SW480 (cell line): ENCODE measurements around the gene DNAJC5.
"Not testable (repeated sequence)": the region's sequence is repeated elsewhere in the genome, so short reads cannot be mapped to it uniquely, and the experiment has no call there.

Source experiments
- DNase-seq: peaks from one replicate; pipeline ENCODE4 v3.0.0-alpha.2; 2016; ENCODE audit warnings: low spot score

DNAJC5 gene

DNA sequence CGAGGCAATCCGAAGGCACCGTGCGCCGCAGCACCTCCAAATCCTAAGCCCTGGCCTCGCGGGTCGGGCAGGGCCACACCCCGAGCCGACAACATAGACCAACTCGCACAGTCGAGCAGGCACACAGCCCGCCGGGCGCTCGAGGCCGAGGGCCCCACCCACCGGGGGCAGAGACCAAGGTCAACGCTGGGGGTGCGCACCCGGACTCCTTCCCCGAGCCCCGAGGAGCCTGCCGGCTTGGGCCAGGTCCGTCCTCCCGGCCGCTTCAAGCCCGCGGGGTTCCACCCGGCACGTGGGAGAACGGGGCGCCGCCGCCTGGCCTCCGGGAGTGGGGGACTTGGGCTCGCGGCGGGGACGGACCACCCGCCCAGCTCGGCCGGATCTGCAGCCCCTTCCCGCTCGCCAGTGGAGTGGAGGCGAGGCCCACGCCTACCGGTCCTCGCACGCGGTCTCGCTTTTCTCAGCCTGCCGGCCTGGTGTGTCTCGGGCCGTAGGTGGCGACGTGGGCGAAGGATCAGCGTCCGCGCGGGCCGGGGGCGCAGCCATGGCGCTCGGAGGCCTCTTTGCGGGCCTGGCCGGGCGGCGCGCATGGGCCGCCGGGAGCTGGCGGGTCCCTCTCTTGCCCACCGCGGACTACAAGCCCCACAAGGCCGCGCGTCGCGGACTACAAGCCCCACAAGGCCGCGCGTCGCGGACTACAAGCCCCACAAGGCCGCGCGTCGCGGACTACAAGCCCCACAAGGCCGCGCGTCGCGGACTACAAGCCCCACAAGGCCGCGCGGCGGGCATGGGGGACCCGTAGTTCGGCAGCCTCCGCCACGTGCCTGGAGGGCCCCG lies 61.1 kb downstream of the DNAJC5 start, which contains the start of gene UCKL1:
Gene UCKL1, minus strand, starts transcription at position 590 of the 837 bp plus-strand sequence. Its CDS starts 44 bp downstream, at position 546.
- DNase-seq = peak; percentile 92

DNA sequence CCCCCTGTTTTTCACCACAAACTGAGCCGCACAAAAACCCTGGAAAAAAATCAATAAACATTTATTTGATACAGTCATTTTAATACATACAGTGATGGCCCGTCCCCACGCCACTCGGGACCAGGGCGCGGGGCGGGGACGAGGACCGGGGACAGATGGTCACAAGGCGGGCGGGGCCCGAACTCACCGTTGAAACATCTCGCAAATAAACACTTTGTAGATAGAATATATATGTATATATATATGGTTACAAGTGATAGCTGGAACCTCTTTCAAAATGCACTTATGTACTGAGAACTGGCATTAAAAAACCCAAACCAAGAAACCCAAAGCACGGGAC lies 61.7 kb downstream of the DNAJC5 start:
- no peak for DNase-seq

DNA sequence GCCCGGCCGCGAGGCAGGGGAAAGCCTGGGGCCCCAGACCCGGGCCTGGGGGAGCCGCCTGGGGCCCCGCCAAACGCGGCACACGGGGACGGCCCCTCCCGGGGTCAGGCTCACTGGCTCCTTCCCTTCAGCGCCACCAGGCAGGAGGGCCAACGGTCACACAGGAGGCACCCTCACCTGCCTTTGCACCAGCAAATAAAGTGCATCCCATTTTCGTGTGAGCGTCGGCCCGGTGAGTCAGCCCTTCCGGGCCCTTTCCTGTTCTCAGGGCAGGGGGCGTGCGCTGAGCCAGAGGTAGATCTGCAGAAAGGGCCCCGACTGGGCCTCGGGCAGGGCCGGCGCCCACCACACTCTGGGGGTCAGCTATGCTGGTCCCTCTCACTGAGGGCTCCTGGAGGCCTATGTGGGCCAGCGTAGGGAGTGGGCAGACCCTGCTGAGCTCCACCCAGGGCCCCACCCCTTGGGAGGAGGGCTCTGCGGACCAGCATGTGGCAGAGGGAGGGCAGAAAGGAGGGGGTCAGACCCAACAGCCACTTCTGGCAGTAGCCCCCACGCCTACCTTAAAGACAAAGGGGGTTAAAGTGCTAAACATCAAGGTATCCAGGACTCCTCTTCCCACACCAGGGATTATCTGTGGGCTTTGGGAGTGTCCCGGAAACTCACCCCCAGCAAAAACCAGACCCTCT lies 62.2 kb downstream of the DNAJC5 start:
- DNase-seq = peak; percentile 97

DNA sequence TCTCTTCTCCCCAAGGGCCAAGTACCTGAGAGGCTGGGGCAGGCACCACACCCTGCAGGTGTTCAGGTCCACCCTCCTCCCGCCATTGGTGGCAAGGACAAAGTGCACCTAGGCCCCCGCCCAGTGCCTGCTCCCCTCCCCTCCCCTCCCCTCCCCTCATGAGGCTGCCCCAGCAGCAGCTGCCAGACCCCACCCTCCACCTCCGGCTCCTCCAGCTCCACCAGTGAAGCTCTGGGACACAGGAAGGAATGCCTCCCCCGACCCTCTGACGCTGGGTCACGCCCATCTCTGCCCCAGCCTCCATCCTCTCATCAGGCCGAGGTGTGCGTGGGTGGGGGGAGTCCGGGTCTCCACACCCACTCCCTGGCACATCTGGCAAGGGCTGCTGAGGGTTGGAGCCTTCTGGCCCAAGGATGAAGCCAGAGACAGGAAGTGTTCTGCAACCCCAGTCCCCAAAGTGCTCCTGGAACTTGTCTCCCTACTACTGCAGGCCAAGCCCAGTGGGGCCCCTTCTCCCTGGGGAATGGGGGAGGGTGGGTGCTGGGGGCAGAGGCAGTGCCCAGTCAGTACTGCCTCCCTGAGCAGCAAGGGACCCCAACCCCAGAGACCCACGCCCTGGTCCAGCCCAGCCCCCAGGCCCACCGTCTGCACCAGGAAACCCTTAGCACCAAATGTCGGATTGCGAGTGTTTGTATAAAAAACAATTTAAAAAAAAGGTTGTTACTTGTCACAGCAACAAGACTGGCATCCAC lies 62.9 kb downstream of the DNAJC5 start:
- no peak for DNase-seq

DNA sequence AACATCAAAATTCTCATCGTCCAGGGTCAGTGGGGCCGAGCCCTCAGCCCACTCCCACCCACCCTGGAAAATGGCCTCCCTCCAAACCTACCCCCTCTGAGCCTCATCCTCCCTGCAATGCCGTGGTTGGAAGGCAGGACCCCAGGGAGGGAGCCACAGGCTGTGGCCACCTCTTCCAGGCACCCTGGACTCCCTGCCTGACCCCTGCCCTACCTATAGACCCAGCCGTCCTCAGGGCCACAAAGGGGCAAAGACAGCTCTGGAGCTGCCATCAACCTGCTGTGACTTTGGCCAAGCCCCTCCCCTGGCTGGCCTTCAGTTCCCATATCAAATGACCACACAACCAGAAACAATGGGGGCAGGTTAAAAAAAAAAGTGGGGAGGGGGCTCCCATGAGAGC lies 63.5 kb downstream of the DNAJC5 start:
- no peak for DNase-seq

DNA sequence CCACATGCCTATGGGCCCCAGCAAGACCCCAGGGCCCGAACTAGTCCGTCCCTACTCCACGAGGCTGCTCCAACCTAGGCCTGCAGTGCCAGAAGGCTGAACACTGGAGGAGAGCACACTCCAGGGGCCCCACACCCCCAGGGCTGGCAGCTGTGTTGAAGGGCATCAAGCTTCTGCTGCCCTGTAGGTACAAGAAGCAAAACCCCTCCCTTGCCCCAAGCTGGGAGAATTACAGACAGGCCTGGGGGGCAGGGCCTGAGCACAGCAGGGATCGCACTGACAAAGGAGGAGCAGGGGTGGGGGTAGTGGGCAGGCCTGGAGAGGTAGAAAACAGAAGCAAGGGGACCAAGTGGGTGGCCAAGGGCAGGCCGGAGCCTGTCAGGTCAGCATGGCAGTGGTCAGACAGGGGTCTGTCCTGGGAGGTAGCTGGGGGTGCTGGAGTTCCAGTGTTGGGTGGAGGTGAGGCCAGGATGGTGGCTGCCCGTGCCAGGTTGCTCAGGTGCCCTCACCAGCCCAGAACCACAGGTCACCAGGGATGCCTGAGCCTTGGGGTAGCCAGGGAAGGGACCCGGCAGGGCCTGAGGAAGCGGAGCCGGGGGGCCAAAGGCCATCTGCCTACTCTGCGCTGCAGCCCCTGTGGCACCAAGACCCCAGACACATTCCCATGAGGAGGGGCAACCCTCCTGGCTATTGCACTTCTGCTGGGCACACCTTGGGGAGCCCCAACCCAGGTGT lies 64.2 kb downstream of the DNAJC5 start:
- no peak for DNase-seq

DNA sequence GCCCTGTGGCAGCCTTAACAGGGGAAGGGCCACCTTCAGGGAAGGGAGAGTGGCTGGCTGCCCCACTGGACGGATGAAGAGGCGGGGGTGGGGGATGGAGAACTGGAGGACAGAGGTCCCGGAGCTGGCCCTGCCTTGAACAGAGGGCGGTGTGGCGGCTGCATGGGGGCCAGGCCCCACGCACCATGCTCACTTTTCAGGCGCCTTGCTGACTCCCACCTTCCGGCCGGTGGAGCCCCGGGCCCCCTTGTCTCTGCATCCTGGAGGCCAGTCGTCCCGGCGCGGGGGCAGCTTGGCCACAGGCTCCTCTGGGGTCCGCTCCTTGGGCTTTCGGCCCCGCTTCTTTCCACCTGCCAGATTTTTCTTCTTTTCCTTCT lies 64.8 kb downstream of the DNAJC5 start:
- no peak for DNase-seq

DNA sequence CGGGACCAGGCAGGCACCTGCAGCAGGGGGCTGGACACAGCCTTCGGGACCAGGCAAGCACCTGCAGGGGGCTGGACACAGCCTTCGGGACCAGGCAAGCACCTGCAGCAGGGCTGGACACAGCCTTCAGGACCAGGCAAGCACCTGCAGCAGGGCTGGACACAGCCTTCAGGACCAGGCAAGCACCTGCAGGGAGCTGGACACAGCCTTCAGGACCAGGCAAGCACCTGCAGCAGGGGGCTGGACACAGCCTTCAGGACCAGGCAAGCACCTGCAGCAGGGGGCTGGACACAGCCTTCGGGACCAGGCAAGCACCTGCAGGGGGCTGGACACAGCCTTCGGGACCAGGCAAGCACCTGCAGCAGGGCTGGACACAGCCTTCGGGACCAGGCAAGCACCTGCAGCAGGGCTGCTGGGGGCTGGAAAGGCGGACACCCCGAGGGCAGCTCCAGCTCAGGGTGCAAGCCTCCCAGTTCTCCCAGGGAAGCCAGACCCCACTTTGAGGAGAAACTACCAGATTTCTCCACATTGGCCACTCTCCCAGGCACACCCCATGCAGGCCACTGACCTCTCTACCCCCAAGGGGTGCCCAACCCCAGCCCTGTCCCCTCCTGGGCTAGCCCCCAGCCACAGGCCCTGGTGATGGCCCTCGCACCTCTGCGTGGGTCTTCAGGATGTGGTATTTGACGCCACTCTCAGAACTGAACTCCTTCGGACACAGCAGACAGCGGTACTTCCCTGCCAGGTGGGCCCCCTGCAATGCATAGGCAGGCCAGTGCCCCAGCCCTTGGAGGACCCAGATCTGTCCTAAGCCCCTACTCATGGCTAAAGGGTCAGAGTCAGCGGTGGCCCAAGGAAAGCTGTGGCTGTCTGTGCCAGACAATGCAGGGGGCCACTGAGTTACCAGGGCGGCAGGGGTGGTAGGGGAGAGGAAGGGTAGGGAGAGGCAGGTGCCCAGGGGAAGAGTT lies 66.0 kb downstream of the DNAJC5 start:
- DNase-seq = not testable (repeated sequence)

DNA sequence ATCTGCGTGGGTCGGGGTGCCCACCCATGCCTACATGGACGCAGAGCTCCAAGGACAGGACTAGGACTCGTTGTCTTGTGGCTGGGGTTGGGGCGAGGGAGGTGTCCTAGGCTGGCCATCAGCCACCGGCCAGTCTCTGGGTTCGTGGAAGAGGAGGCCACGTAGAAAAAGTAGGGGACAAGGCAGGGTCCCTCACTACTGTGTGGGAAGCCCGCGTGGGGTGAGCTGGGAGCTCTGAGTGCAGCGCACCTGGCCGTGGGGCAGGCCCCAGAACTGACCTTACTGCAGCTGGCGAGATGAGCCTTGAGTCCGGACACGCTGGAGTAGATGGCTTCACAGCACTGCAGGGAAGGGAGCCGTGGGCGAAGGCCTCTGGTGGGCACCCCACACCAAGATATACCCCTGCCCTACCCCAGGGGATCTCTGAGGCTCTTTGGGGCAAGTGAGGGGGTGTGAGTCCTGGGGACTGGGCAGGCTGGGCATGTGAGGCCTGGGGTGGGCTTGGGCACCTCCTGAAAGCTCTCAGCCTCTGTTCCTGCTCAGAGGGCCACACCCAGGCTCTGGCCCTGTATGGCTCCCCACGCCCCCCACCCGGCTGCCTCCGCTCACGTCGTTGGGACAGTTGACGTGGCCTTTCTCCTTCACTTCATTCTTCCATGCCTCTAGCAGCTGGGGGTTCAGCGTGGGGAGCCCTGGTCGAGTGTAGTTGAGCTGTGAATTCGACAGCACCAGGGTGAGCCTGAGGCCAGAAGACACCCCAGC lies 66.9 kb downstream of the DNAJC5 start:
- no peak for DNase-seq

DNA sequence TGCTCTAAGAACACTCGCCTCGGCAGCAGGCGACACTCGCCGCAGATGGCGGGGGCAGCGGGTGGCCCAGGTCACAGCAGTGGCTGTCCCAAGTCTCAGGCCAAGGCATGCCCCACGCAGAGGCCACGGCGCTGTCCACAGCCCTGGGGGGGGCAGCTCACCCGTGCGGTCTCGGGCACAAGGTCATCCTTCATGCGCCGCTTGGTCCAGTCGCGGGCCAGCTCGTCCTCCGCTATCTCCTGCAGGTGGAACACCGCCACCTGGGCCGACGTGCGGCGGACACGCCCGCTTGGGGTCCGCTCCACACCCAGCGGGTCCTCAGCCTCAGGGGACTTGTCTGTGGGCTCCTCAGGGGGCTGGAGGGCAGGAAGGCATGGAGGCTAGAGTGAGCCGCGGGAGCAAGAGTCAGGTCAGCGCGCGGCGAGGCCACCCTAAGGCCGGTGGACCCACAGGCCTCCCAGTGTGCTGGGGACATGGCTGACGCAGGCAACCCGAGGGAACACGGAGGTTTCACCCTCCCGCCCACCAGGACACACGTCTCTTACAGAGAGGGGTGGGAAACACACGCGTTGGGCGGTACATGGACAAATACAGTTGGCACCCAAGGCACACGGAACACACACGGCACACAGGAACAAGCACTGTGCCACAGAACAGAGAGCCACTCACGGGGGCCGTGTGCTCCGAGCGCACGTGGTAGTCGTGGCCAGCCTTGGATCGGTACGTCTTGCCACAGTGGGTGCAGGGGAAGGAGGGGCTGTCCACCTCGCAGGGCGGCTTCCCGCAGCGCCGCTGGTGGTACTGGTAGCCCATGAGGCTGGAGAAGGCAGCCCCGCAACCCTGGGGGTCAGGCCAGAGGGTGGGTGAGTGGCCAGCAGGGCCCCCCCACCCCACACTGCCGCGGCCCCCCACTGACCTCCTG lies 67.8 kb downstream of the DNAJC5 start:
- no peak for DNase-seq

DNA sequence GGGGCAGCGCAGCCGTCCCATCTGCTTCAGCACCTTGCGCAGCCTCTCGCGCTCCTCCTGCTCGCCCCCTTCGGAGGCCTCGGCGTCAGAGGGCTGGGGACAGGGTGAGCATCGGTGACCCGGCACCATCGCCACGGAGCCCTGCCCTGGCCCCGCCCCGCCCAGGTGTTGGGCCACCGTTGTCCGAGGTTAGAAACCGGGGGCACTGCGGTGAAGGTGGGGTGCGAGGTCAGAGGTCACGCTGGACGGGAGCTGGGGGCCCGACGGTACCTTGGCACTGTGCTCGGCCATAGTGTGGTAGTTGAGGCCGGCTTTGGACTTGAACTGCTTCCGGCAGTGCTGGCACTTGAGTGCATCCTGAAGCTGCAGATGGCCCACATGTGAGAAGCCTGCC lies 68.4 kb downstream of the DNAJC5 start:
- no peak for DNase-seq

DNA sequence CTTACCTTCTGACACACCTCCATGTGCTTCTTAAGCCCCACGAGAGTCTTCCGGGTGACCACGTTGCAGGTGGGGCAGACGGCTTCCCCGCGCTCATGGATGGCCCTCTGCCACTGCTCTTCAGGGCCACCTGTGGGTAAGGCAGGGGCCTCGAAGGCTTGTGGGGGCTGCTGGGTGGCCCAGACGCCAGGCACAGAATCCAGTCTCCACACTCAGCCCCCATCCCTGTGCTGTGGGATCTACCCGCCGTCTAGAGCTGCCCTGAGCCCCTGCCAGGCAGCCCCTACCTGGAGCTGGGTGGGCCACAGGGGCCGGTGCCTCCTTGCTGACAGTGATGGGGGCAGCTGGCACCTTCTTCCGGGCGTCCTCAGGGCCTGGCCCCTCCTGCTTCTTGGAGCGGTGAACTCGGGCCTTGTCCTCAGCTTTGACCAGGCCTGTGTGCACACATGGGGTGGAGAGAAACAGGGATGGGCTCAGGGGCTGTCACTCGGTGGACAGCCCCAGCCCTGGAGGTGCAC lies 68.9 kb downstream of the DNAJC5 start:
- DNase-seq = no peak

DNA sequence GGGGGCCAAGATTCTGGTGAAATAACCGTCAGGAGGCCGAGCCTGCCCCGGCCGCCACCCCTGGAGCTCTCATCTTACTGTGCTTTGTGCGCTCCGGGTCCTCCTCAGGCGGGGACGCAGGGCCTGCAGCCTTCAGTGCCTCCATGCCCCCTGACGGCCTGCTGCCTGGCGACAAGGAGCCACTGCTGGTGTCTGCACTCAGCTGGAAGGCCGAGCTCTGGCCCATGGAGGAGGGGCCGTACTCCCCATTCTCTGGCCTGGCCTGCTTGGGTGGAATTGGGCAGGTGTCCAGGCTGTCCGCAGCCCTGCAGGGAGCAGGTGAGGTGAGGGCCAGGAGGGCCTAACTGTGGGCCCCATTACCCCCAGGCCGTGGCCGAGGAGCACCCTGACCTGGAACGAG lies 69.5 kb downstream of the DNAJC5 start:
- no peak for DNase-seq

DNA sequence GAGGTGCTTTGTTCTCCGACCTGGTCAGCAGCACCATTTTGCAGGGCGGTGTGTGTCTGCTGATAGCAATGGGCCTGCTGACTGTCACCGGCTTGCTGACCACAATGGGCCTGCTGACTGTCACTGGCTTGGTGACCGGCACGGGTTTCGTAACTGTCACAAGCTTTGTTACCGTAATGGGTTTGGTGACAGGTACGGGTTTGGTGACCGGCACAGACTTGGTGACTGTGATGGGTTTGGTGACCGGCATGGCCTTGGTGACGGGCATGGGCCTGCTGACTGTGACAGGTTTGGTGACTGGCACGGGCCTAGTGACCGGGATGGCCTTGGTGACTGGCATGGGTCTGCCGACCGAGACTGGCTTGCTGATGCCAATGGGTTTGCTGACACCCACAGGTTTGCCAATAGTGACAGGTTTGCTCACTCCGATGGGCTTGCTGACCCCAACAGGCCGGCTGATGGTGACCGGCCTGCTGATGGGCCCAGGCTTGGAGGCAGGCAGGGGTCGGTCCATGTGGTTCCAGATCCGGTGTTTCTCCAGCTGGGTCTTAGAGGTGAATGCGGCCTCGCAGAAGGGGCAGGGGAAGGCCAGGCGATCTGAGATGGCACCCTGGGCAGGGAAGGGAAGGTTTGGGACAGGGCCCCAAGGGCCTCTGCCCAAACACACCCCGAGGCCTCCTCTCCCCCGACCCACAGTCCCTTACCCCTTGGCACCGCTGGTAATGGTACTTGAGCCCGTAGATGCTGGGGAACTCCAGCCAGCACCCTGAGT lies 71.4 kb downstream of the DNAJC5 start:
- no peak for DNase-seq

DNA sequence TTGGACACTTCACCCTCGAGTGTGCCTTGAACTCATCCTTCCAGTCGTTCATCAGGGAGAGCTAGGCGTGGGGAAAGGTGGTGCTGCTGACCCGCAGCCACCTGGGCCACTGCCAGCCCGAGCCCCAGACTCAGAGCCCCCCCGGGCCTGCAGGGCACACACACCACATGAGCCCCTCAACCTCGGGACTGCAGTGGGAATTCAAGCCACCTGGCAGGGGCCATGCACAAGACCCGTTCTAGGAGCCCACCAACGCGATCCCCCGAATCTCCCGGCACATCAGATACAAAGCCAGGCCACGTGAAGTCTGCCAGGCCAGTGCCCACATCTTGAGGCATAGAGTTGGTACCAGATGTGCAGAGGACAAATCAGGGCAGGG lies 72.0 kb downstream of the DNAJC5 start:
- no peak for DNase-seq

DNA sequence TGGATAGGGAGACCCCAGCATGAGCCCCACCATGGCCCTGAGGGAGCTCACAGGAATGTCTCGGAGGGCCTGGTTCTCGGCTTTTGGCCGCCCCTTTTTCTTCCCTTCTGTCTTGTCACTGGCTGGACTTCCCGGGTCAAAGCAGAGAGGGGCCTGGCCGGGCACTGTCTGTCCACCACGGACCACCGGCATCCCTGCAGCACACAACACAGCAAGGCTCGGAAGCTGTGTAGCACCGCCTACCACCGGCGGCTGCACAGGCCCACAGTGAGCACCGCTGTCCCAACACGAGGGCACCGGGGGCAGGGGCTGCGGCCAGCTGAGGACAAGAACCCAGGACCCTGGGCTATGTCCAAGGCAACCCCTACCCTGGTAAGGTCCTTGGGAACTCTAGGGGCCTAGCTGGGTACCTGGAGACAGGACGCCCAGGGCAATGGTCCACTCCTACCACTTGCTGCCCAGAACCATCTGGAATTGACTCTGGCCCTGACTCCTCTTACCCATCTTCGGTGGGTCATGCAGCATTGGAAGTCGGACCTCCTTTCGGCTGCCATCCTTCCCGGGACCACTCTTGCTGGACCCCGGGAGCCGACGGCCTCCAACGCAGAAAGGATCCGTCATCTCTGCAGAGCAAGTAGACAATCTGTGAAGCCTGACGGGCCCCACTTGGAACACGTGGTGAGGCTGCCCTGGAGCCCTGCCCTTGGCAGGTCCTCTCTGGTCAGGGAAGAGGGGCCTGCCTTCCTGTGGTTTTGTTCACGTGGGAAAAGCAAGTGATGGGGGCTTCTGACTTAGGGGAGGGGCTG lies 72.6 kb downstream of the DNAJC5 start:
- no peak for DNase-seq
